GM12801 (cell line): ENCODE results near the gene SMARCAL1.

ENCODE experiments used
- TF ChIP-seq, protein P1 (sequence below): IDR thresholded peaks from one replicate; pipeline ENCODE4 v1.5.1; 2011; ENCODE audit warnings: control low read depth; ENCODE audit not compliant: insufficient read length; ENCODE audit errors: extremely low read depth

Gene SMARCAL1

DNA sequence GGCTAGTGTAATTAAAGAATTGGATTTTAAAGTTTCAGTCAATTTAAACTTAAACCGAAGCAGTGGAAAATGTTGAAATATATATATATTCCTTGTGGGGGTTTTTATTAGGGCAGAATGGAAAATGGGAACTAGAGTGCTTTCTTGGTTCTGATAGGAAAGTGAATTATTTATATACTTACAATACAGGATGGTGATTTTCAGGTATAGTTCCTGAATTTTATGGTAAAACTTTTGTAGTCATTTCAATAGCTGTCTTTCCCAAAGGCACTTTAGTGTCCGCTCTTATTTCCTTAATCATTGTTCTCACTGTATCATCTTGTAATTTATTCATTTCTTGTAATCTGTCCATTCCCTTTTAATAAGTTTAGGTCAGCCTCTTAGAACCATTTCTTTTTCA lies 88.3 kb downstream of the SMARCAL1 start:
- TF ChIP-seq, protein P1, sequence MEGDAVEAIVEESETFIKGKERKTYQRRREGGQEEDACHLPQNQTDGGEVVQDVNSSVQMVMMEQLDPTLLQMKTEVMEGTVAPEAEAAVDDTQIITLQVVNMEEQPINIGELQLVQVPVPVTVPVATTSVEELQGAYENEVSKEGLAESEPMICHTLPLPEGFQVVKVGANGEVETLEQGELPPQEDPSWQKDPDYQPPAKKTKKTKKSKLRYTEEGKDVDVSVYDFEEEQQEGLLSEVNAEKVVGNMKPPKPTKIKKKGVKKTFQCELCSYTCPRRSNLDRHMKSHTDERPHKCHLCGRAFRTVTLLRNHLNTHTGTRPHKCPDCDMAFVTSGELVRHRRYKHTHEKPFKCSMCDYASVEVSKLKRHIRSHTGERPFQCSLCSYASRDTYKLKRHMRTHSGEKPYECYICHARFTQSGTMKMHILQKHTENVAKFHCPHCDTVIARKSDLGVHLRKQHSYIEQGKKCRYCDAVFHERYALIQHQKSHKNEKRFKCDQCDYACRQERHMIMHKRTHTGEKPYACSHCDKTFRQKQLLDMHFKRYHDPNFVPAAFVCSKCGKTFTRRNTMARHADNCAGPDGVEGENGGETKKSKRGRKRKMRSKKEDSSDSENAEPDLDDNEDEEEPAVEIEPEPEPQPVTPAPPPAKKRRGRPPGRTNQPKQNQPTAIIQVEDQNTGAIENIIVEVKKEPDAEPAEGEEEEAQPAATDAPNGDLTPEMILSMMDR, result no peak

DNA sequence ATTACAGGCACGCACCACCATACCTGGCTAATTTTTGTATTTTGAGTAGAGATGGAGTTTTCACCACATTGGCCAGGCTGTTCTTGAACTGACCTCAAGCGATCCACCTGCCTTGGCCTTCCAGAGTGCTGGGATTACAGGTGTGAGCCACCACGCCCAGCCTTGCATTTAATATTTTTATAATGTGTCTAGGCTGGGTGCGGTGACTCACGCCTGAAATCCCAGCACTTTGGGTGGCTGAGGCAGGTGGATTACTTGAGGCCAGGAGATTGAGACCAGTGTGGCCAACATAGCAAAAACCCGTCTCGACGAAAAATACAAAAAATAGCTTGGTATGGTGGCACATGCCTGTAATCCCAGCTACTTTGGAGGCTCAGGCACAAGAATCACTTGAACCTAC lies 89.6 kb downstream of the SMARCAL1 start:
- TF ChIP-seq, protein P1, result no peak

DNA sequence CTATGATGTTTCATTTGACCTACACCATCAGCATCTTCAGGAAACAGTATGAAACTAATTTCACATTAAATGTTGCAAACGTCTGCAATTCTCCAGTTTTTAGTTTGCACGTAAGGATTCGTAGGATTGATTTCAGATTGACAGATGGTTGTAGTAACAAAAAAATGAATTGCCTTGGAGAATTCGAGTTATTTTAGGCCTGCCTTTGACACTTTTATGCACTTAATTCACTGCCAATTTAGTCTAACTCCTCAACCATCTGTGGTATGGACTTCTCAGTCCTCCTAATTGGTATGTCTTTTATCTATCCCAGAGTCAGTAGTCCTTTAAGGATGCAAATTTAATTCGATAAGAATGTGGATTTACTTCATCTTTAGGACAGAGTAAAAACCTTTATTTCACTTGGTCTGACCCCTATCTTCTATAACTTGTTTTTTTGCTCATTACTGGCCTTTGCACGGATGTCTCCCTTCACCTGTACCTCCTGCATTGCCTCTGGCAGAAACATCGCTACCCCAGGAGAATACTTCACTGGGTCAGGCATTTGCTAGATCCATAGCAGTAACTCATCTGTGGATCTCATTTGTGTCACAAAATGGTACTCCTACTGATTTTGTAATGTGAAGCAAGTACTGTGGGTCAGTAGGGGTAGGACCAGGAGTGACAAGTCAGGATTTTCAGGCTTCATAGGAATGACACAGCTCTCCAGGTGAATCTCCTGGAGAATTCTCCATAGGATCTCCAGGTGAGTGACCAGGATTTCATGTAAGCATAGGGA lies 90.3 kb downstream of the SMARCAL1 start:
- TF ChIP-seq, protein P1, result no peak

DNA sequence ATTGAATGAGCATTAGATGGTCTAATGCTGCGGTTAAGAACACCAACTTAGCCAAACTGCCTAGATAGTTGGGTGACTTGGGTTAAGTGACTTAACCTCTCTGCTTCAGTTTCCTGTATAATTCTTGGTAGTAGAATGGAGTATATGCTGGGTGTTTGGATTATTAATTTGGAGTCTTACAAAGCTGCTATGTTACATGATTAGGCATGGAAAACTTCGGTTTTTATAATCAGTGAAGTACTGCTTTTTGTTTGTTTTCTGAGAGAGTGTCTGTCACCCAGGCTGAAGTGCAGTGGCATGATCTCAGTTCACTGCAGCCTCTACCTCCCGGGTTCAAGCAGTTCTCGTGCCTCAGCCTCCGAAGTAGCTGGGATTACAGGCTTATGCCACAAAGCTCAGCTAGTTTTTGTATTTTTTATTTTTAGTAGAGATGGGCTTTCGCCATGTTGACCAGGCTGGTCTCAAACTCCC lies 90.9 kb downstream of the SMARCAL1 start:
- TF ChIP-seq, protein P1, result no peak

DNA sequence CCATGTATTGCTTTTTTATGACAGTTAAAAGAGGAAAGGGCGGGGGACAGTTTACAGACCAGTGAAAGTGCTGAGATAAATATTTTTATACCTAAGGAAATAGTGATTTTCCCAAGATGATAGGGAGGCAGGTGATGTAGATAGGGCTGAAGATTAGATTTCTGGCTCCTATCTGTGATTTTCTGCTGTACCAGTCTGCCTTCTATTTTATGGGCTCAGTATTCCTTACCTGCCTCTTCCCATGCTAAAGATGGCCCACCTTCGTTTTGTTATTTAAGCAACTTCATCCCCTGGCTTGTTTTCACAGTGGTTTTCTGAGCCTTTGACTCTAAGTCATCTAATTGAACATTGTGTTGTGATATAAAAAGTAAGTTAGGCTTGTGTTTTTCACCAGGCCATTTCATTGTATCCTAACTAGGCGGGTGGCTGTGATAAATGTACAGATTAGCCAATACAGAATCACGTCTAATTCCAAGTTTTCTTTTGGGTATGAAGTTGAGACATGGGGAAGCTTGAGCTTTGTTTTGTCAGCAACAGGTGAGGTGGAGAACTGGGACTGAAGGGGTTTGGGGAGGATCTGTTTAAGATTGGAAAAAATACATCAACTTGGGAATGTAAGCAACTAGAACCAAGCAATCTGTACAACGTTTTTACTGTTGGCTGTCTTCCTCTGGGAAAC lies 91.6 kb downstream of the SMARCAL1 start:
- TF ChIP-seq, protein P1, result no peak

DNA sequence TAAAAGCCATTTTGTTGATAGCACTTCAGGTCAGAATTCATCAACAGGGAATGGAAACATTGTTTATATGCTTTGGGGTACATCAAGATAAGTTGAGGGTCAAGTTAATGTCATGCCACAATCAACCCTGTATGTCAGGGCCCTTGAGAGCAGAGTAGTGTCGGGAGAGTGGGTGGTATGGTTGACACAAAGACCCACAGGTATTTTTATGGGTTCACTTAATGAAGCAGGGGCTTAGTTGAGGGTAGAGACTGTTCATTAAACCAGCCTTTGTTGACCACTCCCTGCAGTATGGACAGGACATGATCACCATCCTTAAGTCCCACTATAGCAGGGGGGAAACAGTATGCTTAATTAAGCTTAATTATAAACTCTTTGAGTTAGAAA lies 92.1 kb downstream of the SMARCAL1 start:
- TF ChIP-seq, protein P1, result no peak

DNA sequence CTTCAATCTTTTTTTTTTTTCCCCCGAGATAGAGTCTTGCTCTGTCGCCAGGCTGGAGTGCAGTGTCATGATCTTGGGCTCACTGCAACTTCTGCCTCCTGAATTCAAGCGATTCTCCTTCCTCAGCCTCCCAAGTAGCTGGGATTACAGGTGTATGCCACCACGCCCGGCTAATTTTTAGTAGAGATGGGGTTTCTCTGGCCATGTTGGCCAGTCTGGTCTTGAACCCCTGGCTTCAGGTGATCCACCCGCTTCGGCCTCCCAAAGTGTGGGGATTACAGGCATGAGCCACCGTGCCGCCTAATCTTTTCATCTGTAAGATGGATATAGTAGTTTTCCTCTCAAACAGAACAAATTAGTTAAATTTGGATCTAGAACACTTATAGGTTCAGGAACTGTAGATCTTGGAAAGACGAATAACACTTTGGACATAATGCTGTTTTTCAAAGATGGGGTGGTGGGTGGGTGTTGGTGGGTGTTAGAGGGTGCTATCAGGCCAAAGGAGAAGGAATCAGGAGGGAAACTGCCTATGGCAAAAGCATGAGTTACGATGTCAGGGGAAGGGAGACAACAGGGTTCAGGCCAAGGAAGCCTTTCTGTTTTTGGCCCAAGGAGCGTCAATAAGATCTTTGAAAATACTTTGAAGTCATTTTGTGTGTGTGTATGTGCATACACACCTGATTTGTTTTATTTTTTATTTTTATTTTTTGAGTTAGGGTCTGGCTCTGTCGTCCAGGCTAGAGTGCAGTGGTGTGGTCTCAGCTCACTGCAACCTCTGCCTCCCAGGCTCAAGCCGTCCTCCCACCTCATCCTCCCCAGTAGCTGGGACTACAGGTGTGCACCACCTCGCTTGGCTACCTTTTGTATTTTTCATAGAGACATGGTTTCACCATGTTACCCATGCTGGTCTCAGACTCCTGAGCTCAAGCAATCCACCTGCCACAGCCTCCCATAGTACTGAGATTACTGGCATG lies 93.1 kb downstream of the SMARCAL1 start:
- TF ChIP-seq, protein P1, result no peak
